GM23338 (cell line): Measurements from ENCODE around the gene EPB41L4A.

Source experiments
- CTCF ChIP-seq, 2 experiments: fragments of 200-600 bp in 1 of 2; sonication (generic) in 1 of 2; conservative IDR thresholded peaks; 2 replicates each; pipeline versions ENCODE4 v1.5.1 to v1.6.1; 2016 to 2017; ENCODE audit warnings: antibody characterized with exemption in 2 of 2, low read depth in 2 of 2, mild to moderate bottlenecking in 2 of 2, moderate library complexity in 1 of 2
- EZH2 ChIP-seq: fragments of 200-600 bp; sonication (generic); IDR thresholded peaks from one replicate; pipeline ENCODE4 v1.8.0; 2017; ENCODE audit warnings: antibody characterized with exemption, mild to moderate bottlenecking, low read depth; ENCODE audit not compliant: unreplicated experiment
- EZH2phosphoT487 ChIP-seq: fragments of 200-600 bp; sonication (generic); IDR thresholded peaks from one replicate; pipeline ENCODE4 v1.8.1; 2018; ENCODE audit warnings: antibody characterized with exemption; ENCODE audit not compliant: unreplicated experiment
- JUNB ChIP-seq: IDR thresholded peaks from one replicate; pipeline ENCODE4 v1.6.1; 2016; ENCODE audit warnings: antibody characterized with exemption; ENCODE audit not compliant: unreplicated experiment
- REST ChIP-seq: IDR thresholded peaks from one replicate; pipeline ENCODE4 v1.6.1; 2018; ENCODE audit warnings: antibody characterized with exemption; ENCODE audit not compliant: unreplicated experiment
- ZNF462 ChIP-seq: fragments of 250-450 bp; sonication (Bioruptor Pico); IDR thresholded peaks from 2 replicates; pipeline ENCODE4 v1.5.0; 2020; ENCODE audit warnings: mild to moderate bottlenecking, moderate library complexity

GRCh38 chr5:112367400-112367799, 51.7 kb downstream of the EPB41L4A start:
- no peak for TF ChIP-seq JUNB
- TF ChIP-seq CTCF (conservative IDR thresholded peaks at IDR 0.05; ENCODE audit: low read depth in 2 of 2), result no peak
- no peak for TF ChIP-seq EZH2phosphoT487
- TF ChIP-seq ZNF462 (CRISPR knock-in tag), result no peak
- no peak for TF ChIP-seq REST
- TF ChIP-seq EZH2, result no peak
